ENCODE results near the gene MYDGF.

Gene MYDGF

DNA sequence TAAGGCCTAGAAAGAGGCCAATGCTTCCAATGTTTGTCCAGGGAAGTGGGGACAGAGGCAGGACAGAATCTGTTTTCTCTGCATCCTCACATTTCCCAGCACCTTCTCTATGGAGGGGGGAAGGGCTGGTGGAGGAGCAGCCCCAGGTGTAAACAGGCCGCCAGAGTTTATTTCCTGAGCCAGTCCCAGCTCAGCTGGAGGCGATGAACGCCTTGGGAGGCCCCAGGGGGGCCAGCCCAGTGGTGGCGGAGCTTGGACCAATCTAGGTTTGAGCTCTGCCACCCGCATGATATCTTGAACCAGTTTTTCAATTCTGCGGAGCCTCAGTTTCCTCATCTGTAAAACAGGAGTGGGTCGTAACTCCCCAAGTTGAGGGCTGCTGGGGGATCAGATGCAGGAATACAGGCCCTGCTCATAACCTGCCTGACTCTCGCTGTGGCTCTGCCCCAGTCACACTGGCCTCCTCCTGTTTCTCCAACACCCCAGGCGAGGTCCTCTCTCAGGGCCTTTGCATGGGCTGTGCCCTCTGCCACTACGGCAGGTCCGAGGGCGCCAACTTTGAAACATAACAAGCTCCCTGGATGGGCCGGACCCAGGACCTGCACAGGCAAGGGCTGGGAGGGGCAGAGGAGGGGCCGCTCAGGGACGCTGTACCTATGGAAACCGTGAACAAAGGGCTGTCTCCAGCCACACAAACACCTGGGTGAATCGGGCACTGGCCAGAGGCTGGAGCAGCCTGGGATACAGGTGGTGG, 29.7 kb downstream of the MYDGF start:
- peak; percentile 18 for DNase-seq

GRCh38 chr19:4639531-4640246, 30.5 kb downstream of the MYDGF start:
- no peak for DNase-seq

DNA sequence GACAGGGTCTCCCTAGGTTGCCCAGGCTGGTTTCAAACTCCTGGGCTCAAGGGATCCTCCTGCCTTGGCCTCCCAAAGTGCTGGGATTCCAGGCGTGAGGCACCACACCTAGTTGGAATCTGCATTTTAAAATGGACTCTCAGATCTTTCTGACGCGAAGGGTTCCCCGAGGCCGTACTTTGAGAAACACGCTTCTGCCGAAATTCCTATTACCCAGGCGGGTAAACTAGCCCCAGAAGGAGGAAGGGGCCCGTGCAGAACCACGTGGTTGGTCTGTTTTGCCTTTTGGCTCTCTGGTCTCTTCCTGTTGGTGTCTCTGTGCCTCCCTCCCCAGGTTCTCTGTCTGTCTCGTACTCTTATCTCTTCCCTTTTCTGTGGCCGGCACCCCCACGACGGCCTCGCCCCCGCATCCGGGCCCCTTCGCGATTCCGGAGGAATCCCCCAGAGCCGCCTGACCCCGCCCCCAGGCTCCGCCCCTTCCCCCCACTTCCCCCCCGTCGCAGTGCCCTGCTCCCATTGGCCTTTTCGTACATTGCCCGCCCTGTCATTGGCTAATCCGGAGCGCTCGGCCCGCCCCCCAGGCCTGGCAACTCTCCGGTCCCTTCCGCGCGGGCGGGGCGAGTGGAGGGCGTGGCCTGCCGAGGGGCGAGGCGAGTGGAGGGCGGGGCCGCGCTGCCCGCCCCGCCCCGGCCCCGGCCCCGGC, 31.2 kb downstream of the MYDGF start, which contains the start of gene TNFAIP8L1:
TNFAIP8L1 (plus strand) TSS at position 689 of the 703 bp plus-strand sequence. CDS start 12,354 bp downstream, outside the sequence.
- peak; percentile 80 for DNase-seq

- no peak for DNase-seq
Observed at GRCh38 chr19:4638317-4638716, 31.8 kb downstream of the MYDGF start.

GRCh38 chr19:4636761-4637160, 33.4 kb downstream of the MYDGF start:
- DNase-seq, result no peak

- DNase-seq, result peak; percentile 21
Observed at GRCh38 chr19:4636151-4636717, 33.9 kb downstream of the MYDGF start.

GRCh38 chr19:4635754-4636116, 34.4 kb downstream of the MYDGF start:
- no peak for DNase-seq

- peak; percentile 13 for DNase-seq
Observed at GRCh38 chr19:4633140-4633967, 36.8 kb downstream of the MYDGF start.

GRCh38 chr19:4624733-4625362, 45.3 kb downstream of the MYDGF start:
- DNase-seq, result no peak

GRCh38 chr19:4624301-4624700, 45.8 kb downstream of the MYDGF start:
- no peak for DNase-seq

DNA sequence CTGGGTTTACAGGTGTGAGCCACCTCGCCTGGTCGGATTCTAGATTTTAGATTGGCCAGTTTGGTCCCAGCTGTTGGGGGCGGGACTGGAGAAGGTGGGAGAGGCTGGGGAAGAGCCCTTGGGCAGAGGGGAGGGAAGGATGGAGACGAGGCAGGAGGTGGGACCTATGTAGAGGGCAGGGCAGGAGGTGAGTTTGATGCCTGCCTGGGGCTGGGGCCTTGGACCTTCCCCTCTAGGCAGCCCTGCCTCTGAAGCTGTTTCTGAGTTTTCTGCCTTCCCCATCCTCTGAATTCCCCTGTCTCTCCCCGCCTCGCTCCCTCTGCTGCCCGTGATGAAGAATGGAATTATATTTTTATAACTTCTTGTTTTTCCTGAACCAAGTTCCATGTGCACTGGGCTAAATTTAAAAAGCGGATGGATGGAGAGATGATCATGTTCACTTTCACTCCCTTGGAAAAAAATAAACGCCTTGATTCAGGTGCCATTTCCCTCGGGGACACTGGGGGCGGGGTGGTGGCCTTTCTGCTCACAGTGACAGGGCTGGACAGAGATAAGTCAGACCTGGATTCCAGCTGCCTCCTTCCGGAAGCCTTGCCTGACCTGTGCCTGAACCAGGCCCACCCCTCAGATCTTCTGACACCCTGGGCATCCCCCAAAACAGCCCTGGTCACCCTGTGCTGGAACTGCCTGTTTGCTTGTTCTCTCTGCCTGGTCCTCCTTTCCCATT, 47.3 kb downstream of the MYDGF start:
- no peak for DNase-seq

DNA sequence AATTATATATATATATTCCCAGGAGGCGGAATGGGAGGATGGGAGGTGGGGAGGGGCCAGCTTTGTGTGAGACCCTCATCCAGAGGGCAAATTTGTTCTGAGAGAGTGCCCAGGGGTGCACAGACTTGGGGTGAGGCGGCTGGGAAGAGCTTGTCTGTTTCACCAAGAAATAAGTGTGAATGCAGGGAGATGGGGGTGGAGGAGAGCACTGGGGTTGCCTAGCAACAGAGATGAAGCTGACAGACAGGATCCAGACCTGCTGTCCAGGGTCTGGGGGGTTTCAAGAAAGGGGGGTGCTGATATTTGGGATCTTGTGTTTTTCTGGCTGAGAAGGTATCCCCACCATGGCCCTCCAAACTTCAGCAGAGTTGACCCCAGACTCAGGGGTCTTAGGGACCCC, 49.5 kb downstream of the MYDGF start:
- DNase-seq, result no peak

GRCh38 chr19:4619668-4620294, 50.4 kb downstream of the MYDGF start:
- DNase-seq, result no peak

DNA sequence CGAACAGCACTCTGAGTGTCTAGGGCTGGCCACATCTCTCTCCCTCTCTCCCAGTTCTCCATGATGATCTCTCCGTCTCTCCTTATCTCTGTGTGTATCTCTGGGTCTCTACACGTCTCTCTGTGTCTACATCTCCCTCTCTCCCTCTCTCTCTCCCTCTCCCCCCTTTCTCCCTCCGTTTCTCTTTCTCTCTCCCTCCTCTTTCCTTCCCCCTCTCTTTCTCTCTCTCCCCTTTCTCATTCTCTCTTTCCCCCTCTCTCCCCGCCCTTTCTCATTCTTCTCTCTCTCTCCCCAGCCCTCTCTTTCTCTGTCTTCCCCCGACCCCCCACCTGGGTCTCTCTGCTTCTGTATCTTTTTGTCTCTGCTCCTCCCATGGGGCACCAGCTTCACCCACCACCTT, 52.1 kb downstream of the MYDGF start:
- no peak for DNase-seq

- no peak for DNase-seq
Observed at GRCh38 chr19:4613254-4613751, 56.8 kb downstream of the MYDGF start.

GRCh38 chr19:4609878-4610511, 60.1 kb downstream of the MYDGF start:
- no peak for DNase-seq

Measured in NCI-H748 treated with DMSO at 0.1 percent for 48 hours (cell line).